Keratinocyte (primary cell): Measurements from ENCODE around the gene CACNA2D1. TPM values are rescaled to one million over a fixed set of nuclear protein-coding genes. Genes with fewer than 3 reads are reported as not detected.

ENCODE experiments used
- DNase-seq: peaks from one replicate; pipeline ENCODE4 v3.0.0-alpha.2; 2011; ENCODE audit warnings: low read depth, missing footprints, low spot score
- FAIRE-seq: peaks from 2 replicates; lab custom pipeline; 2011; peaks lifted over from hg19 to GRCh38; lab: Jason Lieb, UNC
- H2AFZ ChIP-seq: 2 replicates; pipeline ENCODE4 v1.6.0; 2012; ENCODE audit warnings: low read length, control low read depth, inconsistent platforms; ENCODE audit not compliant: control insufficient read depth
- H3K27ac ChIP-seq: 2 replicates; pipeline ENCODE4 v1.5.1; 2011; ENCODE audit warnings: low read length; ENCODE audit not compliant: control insufficient read depth, insufficient read depth
- H3K27me3 ChIP-seq: 3 replicates; pipeline ENCODE4 v1.6.0; 2011; ENCODE audit warnings: low read length; ENCODE audit not compliant: control insufficient read depth, insufficient read depth; ENCODE audit errors: extremely low read depth
- H3K36me3 ChIP-seq, 2 experiments: 2 replicates in 1 of 2; 3 replicates in 1 of 2; pipeline ENCODE4 v1.5.1; 2011; ENCODE audit warnings: low read length in 2 of 2, mild to moderate bottlenecking in 1 of 2; ENCODE audit not compliant: control insufficient read depth in 2 of 2, insufficient read depth in 2 of 2; ENCODE audit errors: extremely low read depth in 1 of 2
- H3K4me1 ChIP-seq: 3 replicates; pipeline ENCODE4 v1.5.1; 2011; ENCODE audit warnings: low read length; ENCODE audit not compliant: control insufficient read depth, insufficient read depth; ENCODE audit errors: extremely low read depth
- H3K4me2 ChIP-seq: 3 replicates; pipeline ENCODE4 v1.6.0; 2011; ENCODE audit warnings: low read depth, low read length; ENCODE audit not compliant: control insufficient read depth, insufficient read depth; ENCODE audit errors: extremely low read depth
- H3K4me3 ChIP-seq, 3 experiments: fragments of 200-600 bp in 1 of 3; sonication (generic) in 1 of 3; 2 replicates in 2 of 3; 3 replicates in 1 of 3; pipeline ENCODE4 v1.5.1; 2011 to 2016; ENCODE audit warnings: low read length in 3 of 3, mild to moderate bottlenecking in 3 of 3, control low read depth in 2 of 3, inconsistent platforms in 1 of 3, low read depth in 1 of 3, mixed read lengths in 1 of 3, mixed run types in 1 of 3, moderate library complexity in 1 of 3; ENCODE audit not compliant: control insufficient read depth in 2 of 3, insufficient read depth in 2 of 3; ENCODE audit errors: extremely low read depth in 1 of 3
- H3K79me2 ChIP-seq: 2 replicates; pipeline ENCODE4 v1.6.0; 2012; ENCODE audit warnings: low read length; ENCODE audit not compliant: control insufficient read depth, insufficient read depth
- H3K9ac ChIP-seq: 3 replicates; pipeline ENCODE4 v1.6.0; 2011; ENCODE audit warnings: low read length; ENCODE audit not compliant: control insufficient read depth, insufficient read depth; ENCODE audit errors: extremely low read depth
- H3K9me1 ChIP-seq: 3 replicates; pipeline ENCODE4 v1.6.0; 2011; ENCODE audit warnings: low read length; ENCODE audit not compliant: control insufficient read depth, insufficient read depth; ENCODE audit errors: extremely low read depth
- H3K9me3 ChIP-seq: 2 replicates; pipeline ENCODE4 v1.5.1; 2012; ENCODE audit warnings: low read depth, low read length; ENCODE audit not compliant: control insufficient read depth
- H4K20me1 ChIP-seq: 3 replicates; pipeline ENCODE4 v1.6.0; 2011; ENCODE audit warnings: low read length; ENCODE audit not compliant: control insufficient read depth, insufficient read depth; ENCODE audit errors: extremely low read depth
- EZH2 ChIP-seq: IDR thresholded peaks from one replicate; pipeline ENCODE4 v1.6.1; 2012; ENCODE audit warnings: inconsistent platforms, mild to moderate bottlenecking, low read length, moderate library complexity
- dilution Hi-C: fragments of 300-500 bp; cut with MboI; formaldehyde crosslinking; loops from one replicate; pipeline ENCODE4 v1.7.0; 2020; ENCODE audit warnings: low sequenced_read_pairs; ENCODE audit not compliant: extremely low pct_ligation_motif_present
- polyA plus RNA-seq, 5 experiments: library from polyadenylated mRNA; depleted of rRNA in 3 of 5; stranded (reverse) in 3 of 5; stranded (forward) in 1 of 5; unstranded in 1 of 5; fragments of >200 nt; gene quantifications; 1 replicate in 1 of 5; 2 replicates in 3 of 5; 3 replicates in 1 of 5; pipeline versions ENCODE4 v1.2.1 to v1.2.3, GENCODE V29; 2011 to 2012; ENCODE audit warnings: missing spikeins in 2 of 5, low read depth in 1 of 5, low replicate concordance in 1 of 5
- TF ChIP-seq, protein P1 (sequence below), 3 experiments: IDR thresholded peaks in 1 of 3; conservative IDR thresholded peaks in 1 of 3; optimal IDR thresholded peaks in 1 of 3; 2 replicates in 2 of 3; 3 replicates in 1 of 3; pipeline versions ENCODE3 to v1.5.1; 2011; ENCODE audit warnings: low read length in 3 of 3, mild to moderate bottlenecking in 3 of 3, moderate library complexity in 2 of 3, control low read depth in 1 of 3, inconsistent platforms in 1 of 3; ENCODE audit not compliant: insufficient read depth in 2 of 3; ENCODE audit errors: extremely low read depth in 1 of 3

CACNA2D1 gene
- polyA plus RNA-seq, 1 donor (not counting 4 experiments of a cell fraction or from before 2014, with no cell fraction given), result 1.8 TPM

DNA sequence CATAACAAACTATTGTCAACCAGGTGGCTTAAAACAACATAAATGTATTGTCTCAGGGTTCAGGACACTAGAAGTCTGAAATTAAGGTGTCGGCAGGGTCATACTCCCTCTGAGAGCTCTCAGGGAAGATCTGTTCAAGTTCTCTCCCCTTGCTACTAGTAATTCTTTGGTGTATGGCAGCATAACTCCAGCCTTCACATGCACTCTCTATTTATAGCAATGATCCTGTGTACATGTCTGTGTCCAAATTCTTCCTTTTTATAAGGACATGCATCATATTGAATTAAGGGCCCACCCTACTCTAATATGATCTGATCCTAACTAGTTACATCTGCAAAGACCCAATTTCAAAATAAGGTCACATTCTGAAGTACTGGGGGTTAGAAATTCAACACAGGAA lies 27.2 kb downstream of the CACNA2D1 start:
- TF ChIP-seq, protein P1, sequence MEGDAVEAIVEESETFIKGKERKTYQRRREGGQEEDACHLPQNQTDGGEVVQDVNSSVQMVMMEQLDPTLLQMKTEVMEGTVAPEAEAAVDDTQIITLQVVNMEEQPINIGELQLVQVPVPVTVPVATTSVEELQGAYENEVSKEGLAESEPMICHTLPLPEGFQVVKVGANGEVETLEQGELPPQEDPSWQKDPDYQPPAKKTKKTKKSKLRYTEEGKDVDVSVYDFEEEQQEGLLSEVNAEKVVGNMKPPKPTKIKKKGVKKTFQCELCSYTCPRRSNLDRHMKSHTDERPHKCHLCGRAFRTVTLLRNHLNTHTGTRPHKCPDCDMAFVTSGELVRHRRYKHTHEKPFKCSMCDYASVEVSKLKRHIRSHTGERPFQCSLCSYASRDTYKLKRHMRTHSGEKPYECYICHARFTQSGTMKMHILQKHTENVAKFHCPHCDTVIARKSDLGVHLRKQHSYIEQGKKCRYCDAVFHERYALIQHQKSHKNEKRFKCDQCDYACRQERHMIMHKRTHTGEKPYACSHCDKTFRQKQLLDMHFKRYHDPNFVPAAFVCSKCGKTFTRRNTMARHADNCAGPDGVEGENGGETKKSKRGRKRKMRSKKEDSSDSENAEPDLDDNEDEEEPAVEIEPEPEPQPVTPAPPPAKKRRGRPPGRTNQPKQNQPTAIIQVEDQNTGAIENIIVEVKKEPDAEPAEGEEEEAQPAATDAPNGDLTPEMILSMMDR (optimal IDR thresholded peaks at IDR 0.05 in 1 of 3, IDR thresholded peaks at IDR 0.05 in 1 of 3, conservative IDR thresholded peaks at IDR 0.05 in 1 of 3; ENCODE audit: extremely low read depth in 1 of 3, insufficient read depth in 2 of 3, low read length in 3 of 3), result no peak
- TF ChIP-seq EZH2, result no peak
- Histone ChIP-seq H3K4me1 (no peaks in the 10 kb centered on the region), H4K20me1 (no peaks in the 10 kb centered on the region), H3K27ac (no peak overlapping the region), H3K36me3 (no peaks in the 10 kb centered on the region), H3K4me2 (no peak overlapping the region), H3K79me2 (no peaks in the 10 kb centered on the region), H3K27me3 (no peaks in the 10 kb centered on the region), H2AFZ (no peak overlapping the region), H3K9me3 (no peaks in the 10 kb centered on the region), H3K9ac (no peak overlapping the region), H3K4me3 (no peak overlapping the region), H3K9me1 (no peaks in the 10 kb centered on the region)
- dilution Hi-C loops, result no loop called here
- no peak for FAIRE-seq
- no peak for DNase-seq

DNA sequence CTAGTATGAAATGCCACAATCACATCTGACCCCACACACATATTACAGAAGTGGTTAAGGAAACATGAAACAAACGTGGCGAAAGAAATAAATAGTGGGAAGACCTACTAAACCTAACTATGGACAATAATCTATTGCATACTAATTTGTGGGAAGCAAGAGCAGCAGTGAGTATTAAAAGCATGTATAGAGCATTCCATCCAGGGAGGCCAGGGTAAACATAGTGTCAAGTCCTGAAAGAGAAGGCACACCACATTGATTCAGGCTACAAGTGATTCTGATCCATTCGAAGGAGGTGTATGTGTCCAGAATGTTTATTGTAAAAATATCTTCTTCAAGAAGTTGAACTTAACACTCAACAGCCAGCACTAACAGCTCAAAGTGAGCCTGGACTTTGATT lies 29.2 kb downstream of the CACNA2D1 start:
- Histone ChIP-seq H3K9me1 (no peaks in the 10 kb centered on the region), H3K27me3 (no peaks in the 10 kb centered on the region), H4K20me1 (no peaks in the 10 kb centered on the region), H3K79me2 (no peaks in the 10 kb centered on the region), H3K27ac (no peak overlapping the region), H3K4me1 (peaks cover 2% of the 10 kb centered on the region), H3K4me3 (no peak overlapping the region), H3K4me2 (no peak overlapping the region), H3K9me3 (no peaks in the 10 kb centered on the region), H3K36me3 (no peaks in the 10 kb centered on the region), H2AFZ (no peak overlapping the region), H3K9ac (no peak overlapping the region)
- DNase-seq, result no peak
- no peak for FAIRE-seq
- dilution Hi-C loops, result no loop called here
- TF ChIP-seq, protein P1 (optimal IDR thresholded peaks at IDR 0.05 in 1 of 3, IDR thresholded peaks at IDR 0.05 in 1 of 3, conservative IDR thresholded peaks at IDR 0.05 in 1 of 3; ENCODE audit: extremely low read depth in 1 of 3, insufficient read depth in 2 of 3, low read length in 3 of 3), result no peak
- no peak for TF ChIP-seq EZH2
